ENCODE data around the gene RAG1.

The RAG1 gene

DNA sequence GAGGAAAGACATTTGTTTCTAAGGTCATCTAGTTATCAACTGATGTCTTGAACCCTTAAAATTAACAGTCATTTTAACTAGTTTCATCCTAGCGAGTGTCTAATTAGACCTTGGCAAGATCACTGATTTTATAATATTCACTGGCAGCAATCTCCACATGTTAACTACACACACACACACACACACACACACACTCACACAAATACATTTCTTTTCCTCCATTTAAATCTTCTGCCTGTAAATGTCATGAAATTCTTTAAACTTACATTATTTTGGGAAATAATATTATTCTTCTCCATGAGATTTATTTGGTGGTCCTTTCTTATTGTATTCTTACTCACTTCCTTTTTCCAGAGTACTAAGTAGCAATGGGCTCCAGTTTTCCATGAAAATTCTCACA lies 23.6 kb downstream of the RAG1 start:
- DNase-seq, result no peak

DNA sequence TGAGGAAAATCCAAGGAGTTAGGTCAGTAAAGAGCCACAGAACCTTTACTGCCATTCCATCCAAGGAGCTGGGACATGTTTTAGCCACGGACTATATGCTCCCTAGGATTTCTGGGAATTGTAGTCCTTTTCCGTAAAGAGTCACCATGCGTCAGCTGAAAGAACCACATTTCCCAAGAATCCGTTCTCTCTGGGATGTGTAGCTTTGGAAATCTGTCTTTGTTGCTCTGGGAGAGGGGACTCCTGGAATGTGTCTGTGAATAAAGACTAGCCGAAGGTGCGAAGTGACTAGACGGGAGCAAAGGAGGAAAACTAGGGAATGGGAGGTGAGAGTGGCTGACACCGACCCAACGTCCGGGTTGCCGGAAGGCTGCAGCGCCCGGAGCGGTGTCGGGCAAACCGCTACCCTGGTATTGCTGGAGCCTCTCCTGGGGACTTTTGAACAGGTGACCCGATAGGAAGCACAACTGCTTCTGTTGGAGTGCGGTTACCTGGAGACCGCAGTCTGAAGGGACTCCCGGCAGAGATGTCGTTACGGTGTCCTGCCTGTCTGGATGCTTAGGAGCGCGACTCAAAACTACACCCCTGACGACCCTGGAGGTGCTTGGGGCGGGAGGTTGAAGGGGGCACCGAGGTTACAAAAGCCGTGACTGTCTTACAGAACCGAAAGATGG lies 26.6 kb downstream of the RAG1 start, which contains the start of gene IFTAP:
Gene IFTAP (plus strand): TSS at position 187 of the 674 bp plus-strand sequence. CDS start 15,602 bp downstream, outside the sequence.
- peak; percentile 45 to 87 for DNase-seq

DNA sequence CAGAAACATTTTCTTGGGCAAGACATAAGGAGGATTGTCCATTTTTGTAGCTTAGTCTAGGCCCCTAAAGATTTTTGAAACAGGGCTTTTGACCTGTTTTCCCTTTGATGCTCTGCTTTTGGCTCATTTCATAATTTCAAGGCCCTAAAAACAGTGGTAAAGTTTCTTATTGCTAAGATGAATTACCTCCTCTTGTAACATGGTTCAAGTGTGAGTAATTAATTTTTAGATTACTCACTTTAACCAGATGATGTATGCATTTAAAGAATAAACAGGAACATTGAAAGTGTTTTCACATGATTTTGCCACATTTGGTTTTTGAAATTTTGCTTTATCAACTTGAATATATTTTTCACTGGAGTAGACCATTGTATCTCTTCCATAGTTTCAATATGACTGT lies 29.1 kb downstream of the RAG1 start:
- DNase-seq, result no peak

DNA sequence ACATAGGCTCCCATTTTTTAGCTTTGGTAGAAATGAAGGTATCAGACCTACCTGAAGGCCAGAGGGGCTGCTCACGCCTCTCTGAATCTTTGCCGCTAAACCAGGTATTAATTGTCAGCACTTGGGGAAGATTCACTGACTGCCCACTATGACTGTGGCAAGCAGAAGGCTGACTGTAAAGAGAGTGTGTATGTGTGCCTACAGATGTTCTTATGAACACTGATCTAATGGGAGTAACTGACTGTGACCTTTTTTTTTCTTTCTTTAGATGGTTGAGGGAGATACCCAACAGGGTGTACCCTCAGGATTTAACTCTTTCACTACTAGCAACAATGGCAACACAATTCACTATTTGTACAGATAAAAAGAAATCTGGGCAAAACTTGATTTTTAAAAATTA lies 30.2 kb downstream of the RAG1 start, which contains the start of gene RAG2:
Gene RAG2 (minus strand): TSS at position 186 of the 400 bp plus-strand sequence. CDS start 4,068 bp downstream, outside the sequence.
- DNase-seq, result no peak

DNA sequence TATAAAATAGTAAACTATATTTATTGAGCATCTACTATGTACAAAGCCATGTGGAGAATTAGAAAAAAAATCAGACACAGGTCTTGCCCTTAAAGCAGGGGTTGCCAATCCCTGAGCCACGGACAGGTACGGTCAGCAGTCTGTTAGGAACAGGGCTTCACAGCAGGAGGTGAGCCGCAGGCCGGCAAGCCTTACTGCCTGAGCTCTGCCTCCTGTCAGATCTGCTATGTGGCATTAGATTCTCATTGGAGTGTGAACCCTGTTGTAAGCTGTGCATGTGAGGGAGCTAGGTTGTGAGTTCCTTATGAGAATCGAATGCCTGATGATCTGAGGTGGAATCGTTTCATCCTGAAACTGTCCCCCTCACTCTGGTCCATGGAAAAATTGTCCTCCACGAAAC lies 32.4 kb downstream of the RAG1 start:
- no peak for DNase-seq

DNA sequence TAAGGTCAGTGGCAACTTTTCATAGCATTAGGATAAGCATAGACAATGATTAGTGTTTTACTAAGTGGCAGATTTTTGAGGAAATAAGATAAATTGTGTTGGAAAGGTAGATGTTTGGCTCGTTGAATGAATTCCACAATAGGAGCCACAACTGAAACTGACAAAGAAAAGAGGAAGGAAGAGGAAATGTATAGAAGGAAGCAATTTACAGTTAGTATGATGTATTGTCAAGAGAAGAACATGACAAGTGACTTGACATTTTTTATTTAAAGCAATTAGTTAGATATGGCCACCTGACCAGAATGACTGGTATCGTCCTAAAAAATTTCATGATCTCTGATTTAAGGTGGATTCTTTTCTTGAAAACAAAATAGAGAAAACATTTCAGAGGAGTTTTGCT lies 33.3 kb downstream of the RAG1 start:
- DNase-seq, result no peak

DNA sequence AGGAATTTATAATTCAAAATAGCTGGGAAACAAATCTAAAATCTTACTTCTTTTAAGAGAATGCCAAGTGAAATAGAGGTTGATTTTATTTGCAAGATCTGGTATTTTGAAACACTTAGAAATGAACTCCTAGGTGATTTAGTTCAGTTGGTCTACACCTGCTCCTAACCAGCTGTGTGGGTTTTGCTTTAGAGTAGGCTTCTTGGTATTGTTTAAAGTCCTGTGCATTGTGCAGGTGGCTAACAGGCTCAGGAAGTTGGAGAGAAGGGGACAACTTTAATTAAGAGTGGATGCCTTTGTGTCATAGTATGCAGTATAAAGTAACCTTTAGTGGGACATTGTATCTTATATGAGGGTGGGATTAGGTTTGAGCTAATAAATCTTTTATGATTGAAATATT lies 34.3 kb downstream of the RAG1 start:
- DNase-seq, result no peak

DNA sequence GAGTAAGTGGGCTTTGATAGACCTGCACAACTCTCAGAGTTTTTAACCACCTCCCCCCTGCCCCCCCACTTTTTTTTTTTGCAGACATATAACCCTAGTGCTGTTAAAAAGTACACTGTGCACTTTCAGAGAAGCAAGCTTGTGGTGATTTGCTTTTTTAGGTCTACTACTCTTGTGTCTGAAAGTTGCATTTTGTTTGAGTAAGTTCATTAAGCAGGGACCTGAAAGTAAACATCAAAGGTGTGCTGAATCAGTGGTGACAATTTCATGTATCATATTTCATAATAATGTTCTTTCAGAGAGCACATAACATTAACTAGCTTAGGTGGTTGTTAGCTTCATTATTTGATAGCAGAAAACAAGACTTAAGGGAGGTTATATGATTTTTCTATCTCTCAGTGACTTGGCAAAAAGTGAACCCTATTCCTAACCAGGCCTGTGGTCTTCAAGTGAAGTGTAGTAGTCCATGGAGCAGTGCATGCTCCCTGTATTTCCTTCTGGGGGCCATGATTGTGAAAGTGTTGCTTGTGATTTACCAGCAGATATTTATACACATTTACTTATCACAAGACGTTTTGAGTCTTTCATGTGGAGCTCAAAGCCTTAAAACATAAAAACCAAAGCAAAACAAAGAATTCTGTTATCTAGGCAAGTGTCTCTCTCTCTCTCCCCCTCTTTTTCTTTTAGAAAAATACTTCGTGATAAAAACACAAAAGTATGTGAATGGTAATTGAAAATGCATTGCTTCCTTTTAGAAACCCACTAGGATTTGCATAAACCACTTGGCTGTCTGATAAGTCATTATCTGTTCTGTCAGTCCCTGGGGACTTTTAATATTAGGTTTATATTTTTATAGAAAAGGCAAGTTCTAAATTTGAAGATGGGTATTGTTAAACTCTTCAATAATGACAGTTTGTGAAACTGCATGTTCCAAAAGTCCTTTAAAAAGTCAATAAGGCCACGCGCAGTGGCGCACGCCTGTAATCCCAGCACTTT lies 37.7 kb downstream of the RAG1 start:
- no peak for DNase-seq

DNA sequence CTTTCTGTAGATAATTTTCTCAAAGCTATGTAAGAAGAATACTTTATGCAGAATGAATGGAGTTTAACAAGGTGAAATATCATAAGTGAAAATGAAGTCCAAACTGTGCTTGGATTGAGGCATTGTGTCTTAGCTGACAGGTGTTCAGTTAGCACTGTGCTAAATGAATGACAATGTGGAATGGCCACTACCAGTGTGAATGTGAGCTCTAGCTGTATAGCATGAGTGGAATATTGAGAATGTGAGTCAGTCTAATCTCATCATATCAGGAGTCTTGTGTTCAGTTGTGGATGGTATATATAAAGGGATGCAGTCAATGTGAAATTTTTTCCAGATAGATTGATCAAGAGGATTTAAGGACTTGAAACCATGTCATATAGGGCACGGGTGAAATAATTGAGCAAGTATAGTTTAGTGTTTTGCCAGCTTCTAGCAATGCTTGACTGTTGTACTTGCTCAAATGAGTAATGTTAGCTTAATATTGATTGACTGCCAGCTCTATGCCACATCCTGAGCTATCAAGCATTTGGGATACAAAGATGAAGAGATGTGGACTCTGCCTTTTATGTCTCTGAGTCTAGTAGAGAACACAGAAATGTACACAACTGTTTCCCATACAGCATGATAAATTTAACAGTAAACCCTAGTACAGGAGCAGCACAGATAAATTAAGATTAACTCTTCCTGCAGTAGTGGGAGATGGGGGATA lies 40.8 kb downstream of the RAG1 start:
- no peak for DNase-seq

DNA sequence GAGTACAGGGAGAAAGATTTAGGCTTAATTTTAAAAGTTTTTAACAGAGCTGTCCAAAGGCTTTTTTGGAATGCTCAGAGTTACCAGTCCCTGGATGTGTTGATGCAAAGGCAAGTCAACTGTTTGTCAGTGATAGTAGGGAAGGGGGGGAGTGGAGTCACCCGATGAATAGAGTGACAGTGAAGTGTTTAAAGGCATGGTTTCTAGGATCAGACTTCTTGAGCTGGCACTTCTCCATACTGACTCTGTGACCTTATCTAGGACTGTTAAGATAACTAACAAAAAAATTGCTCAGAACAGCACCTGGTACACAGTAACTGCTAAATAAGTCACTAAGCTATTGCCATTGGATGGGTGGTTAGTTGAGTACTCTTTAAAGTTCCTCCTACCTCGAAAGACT lies 41.6 kb downstream of the RAG1 start:
- DNase-seq, result no peak

DNA sequence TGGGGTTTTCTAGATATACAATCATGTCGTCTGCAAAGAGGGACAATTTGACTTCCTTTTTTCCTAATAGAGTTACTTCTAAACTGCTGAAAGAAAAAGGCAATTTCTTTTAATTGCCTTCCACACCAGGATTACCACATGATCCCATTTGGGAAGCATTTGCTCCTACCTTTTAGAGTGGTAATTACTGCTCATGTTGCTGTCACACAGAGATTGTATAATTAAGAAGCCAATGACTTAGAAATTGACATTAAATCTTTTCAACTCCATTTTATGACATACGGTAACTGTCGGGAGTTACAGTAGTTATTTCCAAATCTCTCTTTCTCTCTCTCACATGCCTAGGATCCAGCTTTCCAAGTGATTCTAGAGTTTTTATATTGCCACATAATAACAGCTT lies 48.0 kb downstream of the RAG1 start:
- DNase-seq, result no peak

DNA sequence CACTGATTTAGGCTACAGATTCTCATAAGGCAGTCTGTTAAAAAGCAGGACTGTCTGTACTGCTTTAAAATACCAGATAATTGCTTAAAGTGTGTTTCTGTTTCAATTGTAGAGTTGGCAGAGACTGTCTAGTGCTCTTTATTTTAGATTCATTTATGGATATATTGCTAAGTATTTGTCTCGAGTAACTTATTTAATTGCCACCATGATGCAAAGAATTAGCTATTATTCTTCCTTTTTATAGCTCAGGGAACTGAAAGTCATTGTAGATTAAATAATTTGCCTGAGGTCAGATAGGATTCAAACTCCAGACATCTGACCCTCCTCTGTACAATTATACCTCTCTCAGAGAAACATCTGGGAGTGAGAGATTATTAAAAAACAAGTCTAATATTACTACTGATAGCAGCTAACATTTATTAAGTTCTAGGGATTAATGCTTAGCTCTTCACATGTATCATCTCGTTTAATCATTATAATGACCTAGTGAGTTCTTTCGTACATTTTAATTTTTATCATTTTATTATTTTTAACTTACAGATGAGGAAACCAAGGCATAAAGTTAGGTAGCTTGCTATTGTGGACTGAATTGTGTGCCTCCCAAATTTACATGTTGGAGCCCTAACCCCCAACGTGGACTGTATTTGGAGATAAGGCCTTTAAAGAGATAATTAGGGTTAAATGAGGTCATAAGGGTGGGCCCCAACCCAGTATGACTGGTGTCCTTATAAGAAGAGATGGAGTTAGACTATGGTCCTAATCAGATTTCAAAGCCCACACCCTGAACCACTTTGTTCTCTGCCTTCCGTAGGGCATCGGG lies 49.9 kb downstream of the RAG1 start:
- no peak for DNase-seq

DNA sequence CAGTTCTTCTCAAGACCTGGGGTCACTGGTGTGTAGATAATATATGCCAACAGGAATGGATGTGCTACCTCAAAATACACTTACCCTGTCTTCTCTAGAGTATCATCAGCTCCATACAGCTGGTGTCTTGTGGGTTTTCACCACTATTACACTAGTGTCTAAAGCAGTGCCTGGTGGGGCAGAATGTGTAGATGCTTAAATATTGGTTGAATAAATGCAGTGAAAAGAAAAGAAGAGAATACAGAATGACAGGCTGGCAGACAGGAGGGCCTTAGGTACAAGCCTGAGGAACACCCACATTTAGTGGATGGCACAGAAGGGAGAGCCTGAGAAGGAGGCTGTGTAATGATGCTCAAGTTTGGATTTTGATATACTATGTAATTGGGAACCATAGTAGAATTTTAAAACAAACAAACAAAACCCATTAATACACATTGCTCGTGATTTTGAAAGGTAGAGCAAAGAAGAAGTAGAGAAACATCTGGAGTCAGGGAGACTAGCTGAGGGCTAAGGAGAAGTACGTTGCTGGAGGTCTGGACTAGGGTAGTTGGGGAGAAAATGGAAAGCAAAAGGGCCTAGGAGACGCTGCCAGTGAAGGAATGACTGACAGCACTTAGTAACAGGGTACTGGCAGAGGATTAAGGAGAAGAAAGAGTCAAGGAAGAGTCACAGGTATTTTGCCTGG lies 50.7 kb downstream of the RAG1 start:
- DNase-seq, result no peak

DNA sequence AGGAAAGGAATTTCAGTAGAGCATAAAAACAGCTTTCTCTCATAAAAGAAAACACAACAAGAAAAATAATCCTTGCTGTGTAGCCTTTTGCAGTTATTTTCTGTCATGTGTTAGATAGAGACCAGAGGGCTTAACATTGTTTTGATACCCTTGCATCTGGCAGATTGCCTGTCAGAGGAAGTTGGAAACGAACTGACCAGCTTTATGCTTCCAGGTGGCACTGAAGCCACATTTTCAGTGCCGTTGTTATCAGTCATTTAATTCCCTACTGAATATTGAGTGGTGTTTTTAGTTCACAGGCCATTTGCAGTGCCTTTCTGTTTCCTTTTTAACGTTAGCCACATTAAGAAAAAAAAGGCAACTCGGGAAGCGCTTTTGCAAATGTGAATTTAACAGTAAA lies 51.7 kb downstream of the RAG1 start:
- no peak for DNase-seq

DNA sequence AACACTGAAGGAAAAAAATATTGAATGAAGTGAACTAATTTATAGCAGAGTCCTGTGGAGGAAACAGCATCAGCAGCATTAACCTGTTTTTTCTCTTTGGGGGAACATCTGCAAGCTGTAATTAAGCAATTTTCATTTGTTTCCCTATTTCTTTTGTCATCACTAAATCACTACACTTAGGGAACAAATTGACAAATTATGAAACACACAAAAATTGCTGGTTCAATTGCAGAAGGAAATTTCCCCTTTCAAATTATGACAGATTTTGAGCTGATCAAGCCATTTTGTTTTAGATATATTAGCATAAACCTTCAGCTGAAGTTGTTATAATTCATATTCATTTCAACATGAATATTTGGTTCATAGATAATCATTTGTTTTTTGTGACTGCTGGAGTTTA lies 52.4 kb downstream of the RAG1 start:
- no peak for DNase-seq

DNA sequence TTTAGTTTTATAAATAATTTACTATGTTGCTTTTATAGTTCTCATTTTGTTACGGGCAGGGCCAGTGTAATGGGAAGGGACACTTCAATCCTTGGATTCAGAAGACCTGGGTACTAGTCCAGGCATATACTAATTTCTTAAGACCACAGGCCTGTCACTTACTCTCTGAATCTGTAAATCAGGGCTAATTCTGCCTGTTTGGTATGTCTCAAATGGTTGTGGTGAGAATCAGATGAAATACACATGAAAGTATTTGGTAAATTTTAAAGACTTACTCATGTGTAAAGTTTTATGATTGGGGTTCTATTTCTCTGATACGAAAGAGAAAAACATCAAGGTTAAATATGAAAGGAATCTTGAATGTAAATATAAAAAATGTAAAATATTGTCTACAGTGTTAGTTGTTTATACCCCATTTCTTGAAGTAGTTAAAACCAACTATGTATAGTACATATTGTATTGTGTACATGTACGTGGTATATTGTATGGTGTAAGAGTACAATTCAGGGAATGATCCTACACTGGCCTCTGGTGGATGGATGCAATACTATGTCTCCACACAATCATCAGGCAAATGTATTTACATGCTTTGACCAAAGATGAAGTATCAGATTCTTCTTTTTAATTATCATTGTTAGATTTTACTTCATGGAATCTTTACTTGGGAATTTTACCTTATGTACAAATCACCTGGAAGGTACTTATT lies 54.8 kb downstream of the RAG1 start:
- DNase-seq, result no peak

DNA sequence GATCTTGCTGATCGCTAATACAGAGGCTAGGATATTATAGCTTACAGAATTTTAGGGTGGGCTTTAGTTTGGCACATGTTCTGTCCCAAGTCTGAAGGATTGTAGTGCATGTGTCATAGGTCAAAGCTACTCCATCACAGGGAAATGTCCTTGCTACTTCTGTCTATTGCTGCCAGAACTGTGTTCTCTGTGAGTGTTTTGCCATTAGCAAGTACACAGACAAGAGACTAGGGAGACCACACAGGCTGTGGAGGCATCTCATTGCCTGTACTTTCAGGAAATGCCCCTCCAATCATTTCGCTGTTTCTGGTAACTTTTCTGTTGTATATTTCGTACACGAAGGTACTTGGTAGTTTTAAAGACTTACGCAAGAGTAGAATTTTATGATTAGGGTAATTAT lies 55.7 kb downstream of the RAG1 start:
- no peak for DNase-seq

DNA sequence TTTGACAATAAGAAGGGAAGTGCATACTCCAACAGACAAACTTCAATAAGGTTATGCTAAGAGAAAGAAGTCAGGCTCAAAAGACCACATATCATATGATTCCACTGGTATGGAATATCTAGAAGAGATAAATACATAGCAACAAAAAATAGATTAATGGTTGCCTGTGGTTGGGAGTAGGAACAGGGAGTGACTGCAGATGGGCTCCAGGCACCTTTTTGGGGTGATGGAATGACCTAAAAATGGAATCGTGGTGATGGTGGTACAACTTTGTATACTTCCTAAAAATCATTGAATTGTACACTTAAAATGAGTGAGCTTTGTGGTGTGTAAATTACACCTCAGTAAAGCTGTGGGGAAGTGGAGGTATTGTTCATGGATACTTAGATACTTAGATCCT lies 59.2 kb downstream of the RAG1 start:
- no peak for DNase-seq

DNA sequence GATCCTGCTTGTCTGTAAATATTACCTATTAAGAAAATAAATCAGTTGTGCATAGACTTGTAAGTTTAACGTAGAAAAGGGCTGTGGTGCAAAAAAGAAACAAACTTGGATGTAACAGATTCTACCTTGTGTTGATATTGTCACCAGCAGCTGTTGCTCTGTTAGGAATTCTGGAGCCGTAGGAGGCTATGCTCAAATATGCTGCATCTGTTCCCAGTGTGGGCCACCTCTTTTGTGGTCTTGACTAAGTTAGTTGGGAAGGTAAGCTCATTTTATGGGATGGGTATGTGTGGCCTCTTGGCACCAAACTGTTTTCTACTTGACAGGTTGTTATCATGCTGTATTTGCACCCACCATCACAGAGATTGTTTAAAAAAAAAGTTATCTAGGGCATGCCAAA lies 59.7 kb downstream of the RAG1 start:
- DNase-seq, result no peak

DNA sequence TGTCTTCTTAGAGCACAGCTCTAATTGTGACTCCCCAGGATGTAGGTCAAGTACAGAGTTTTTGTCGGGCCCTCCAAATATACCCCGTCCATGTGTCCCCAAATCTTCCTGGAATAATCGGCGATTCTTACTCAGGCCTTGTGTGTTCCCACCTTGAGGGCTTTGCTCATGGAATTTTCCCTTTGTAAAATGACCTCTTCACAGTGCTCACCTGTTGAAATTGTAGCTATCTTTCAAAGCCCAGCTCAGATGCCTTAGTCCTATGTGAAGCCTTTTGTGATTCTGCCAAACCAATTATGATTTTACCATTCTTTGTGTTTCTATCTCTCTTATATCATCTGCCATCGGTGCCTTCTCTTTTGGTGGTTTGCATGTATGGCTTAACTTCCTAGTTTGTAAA lies 60.3 kb downstream of the RAG1 start:
- no peak for DNase-seq

DNA sequence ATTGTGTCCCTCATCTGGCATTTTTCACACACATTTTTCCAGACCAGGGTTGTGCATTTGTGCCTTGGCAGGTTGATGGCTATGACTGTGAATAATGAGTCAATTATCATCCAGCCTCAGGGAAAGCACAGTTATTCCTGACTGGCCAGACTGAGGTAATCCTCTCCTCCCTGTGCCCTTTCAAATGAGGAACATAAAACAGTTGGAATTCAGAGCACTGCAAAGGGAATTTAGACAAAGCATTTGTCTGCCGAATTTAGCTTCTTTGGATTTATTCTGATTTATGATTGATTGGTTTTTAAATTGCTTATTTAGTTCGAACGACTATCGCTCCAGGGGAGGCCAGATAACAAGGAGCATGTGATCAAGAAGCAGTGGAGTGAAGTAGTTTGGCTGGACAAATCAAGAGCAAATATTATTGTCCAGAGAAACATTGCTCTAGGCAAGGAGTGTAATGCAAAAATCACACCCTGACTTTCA lies 61.0 kb downstream of the RAG1 start:
- no peak for DNase-seq

Data from cerebellar nuclear complex (tissue), 1 donor.